Ishikawa (cell line): ENCODE data around the gene ELMO1.

ENCODE experiments used
- CEBPB ChIP-seq: IDR thresholded peaks from 2 replicates; pipeline ENCODE4 v1.6.1; 2012
- CREB1 ChIP-seq: IDR thresholded peaks from 2 replicates; pipeline ENCODE4 v1.6.1; 2012; ENCODE audit warnings: low read depth
- EGR1 ChIP-seq: IDR thresholded peaks from 2 replicates; pipeline ENCODE4 v1.6.1; 2012
- EP300 ChIP-seq: IDR thresholded peaks from 2 replicates; pipeline ENCODE4 v1.6.1; 2012; ENCODE audit warnings: borderline replicate concordance
- FOXM1 ChIP-seq: IDR thresholded peaks from 2 replicates; pipeline ENCODE4 v1.6.1; 2012; ENCODE audit warnings: low read depth, borderline replicate concordance
- MAX ChIP-seq: IDR thresholded peaks from 2 replicates; pipeline ENCODE4 v1.6.1; 2012
- NFIC ChIP-seq: IDR thresholded peaks from 2 replicates; pipeline ENCODE4 v1.6.1; 2012
- RAD21 ChIP-seq: IDR thresholded peaks from 2 replicates; pipeline ENCODE4 v1.6.1; 2012; ENCODE audit warnings: low read depth
- REST ChIP-seq: IDR thresholded peaks from 2 replicates; pipeline ENCODE4 v1.6.1; 2012; ENCODE audit warnings: low read depth, mild to moderate bottlenecking
- TAF1 ChIP-seq: IDR thresholded peaks from 2 replicates; pipeline ENCODE4 v1.6.1; 2012; ENCODE audit warnings: low read depth, mild to moderate bottlenecking
- TCF12 ChIP-seq: IDR thresholded peaks from 2 replicates; pipeline ENCODE4 v1.6.1; 2012; ENCODE audit warnings: low read depth
- TEAD4 ChIP-seq: IDR thresholded peaks from 2 replicates; pipeline ENCODE4 v1.6.1; 2012
- USF1 ChIP-seq: IDR thresholded peaks from 2 replicates; pipeline ENCODE4 v1.6.1; 2012
- YY1 ChIP-seq: IDR thresholded peaks from 2 replicates; pipeline ENCODE4 v1.6.1; 2012; ENCODE audit warnings: low read depth
- ZBTB7A ChIP-seq: IDR thresholded peaks from 2 replicates; pipeline ENCODE4 v1.6.1; 2012; ENCODE audit warnings: low read depth

Gene ELMO1

GRCh38 chr7:37416378-37417106, 32.1 kb downstream of the ELMO1 start:
- TF ChIP-seq TAF1 (no peak), CEBPB (no peak), REST (no peak), ZBTB7A (no peak), NFIC (no peak), TEAD4 (no peak), EGR1 (no peak)

GRCh38 chr7:37415629-37416028, 33.0 kb downstream of the ELMO1 start:
- no peak for TF ChIP-seq ZBTB7A
- TF ChIP-seq TAF1: no peak
- no peak for TF ChIP-seq NFIC
- TF ChIP-seq TEAD4: no peak
- no peak for TF ChIP-seq CEBPB
- no peak for TF ChIP-seq USF1
- TF ChIP-seq REST: no peak
- no peak for TF ChIP-seq TCF12
- no peak for TF ChIP-seq FOXM1
- no peak for TF ChIP-seq RAD21
- TF ChIP-seq YY1: no peak
- TF ChIP-seq EGR1: no peak
- TF ChIP-seq CREB1: no peak
- TF ChIP-seq MAX: no peak
- TF ChIP-seq EP300: no peak

GRCh38 chr7:37414352-37414983, 34.2 kb downstream of the ELMO1 start:
- TF ChIP-seq TAF1 (no peak), NFIC (no peak), MAX (no peak), TEAD4 (no peak), REST (no peak), YY1 (no peak), USF1 (no peak), EP300 (no peak), FOXM1 (no peak), CEBPB (no peak), ZBTB7A (no peak)

GRCh38 chr7:37411444-37412034, 37.1 kb downstream of the ELMO1 start:
- TF ChIP-seq CREB1 (no peak), CEBPB (no peak), EGR1 (no peak), YY1 (no peak), MAX (no peak), TEAD4 (no peak), EP300 (no peak), NFIC (no peak), FOXM1 (no peak), RAD21 (no peak), TAF1 (no peak), USF1 (no peak), TCF12 (no peak), ZBTB7A (no peak), REST (no peak)
